H1 (cell line): Measurements from ENCODE around the gene PRR3. TPM values are rescaled to one million over a fixed set of nuclear protein-coding genes. Genes with fewer than 3 reads are reported as not detected.

Experiments
- CTCF ChIA-PET: fragments of 300-600 bp; sonication (Branson Sonifier 250); formaldehyde crosslinking; loops from one replicate; lab custom pipeline; 2021; ENCODE audit not compliant: partially characterized antibody; lab: Charles Lee
- POLR2A ChIA-PET: fragments of 300-600 bp; sonication (Branson Sonifier 250); formaldehyde crosslinking; loops from one replicate; lab custom pipeline; 2021; ENCODE audit warnings: inconsistent platforms; ENCODE audit not compliant: partially characterized antibody; lab: Charles Lee
- DNase-seq, 2 experiments: peaks; one replicate each; pipeline versions ENCODE4 v3.0.0 to v3.0.0-alpha.2; 2010 to 2022; ENCODE audit warnings: low spot score in 2 of 2, low read depth in 1 of 2, mixed read lengths in 1 of 2
- FAIRE-seq: peaks from 2 replicates; lab custom pipeline; 2011; peaks lifted over from hg19 to GRCh38; lab: Jason Lieb, UNC
- H2AFZ ChIP-seq: 2 replicates; pipeline ENCODE4 v1.8.1; 2012; ENCODE audit warnings: low read length, inconsistent platforms
- H2AK5ac ChIP-seq: 2 replicates; pipeline ENCODE4 v1.6.1; 2013; ENCODE audit warnings: low read depth, low read length
- H2BK120ac ChIP-seq: replicated peaks from 2 replicates; pipeline ENCODE3; 2013; ENCODE audit warnings: low read depth, low read length, inconsistent platforms
- H2BK12ac ChIP-seq: 2 replicates; pipeline ENCODE4 v1.6.1; 2013; ENCODE audit warnings: low read depth, low read length
- H2BK15ac ChIP-seq: 2 replicates; pipeline ENCODE4 v1.6.1; 2013; ENCODE audit warnings: low read length
- H2BK20ac ChIP-seq: 2 replicates; pipeline ENCODE4 v1.6.1; 2013; ENCODE audit warnings: low read length
- H2BK5ac ChIP-seq: 2 replicates; pipeline ENCODE4 v1.6.1; 2013; ENCODE audit warnings: low read depth, low read length
- H3K14ac ChIP-seq: 2 replicates; pipeline ENCODE4 v1.6.1; 2013; ENCODE audit warnings: inconsistent platforms; ENCODE audit not compliant: insufficient read length
- H3K18ac ChIP-seq: 2 replicates; pipeline ENCODE4 v1.6.1; 2013; ENCODE audit warnings: low read length; ENCODE audit errors: extremely low read depth
- H3K23ac ChIP-seq: 2 replicates; pipeline ENCODE4 v1.6.1; 2013; ENCODE audit warnings: inconsistent platforms; ENCODE audit not compliant: insufficient read length
- H3K23me2 ChIP-seq: 2 replicates; pipeline ENCODE4 v1.6.1; 2013; ENCODE audit warnings: low read depth, low read length
- H3K27ac ChIP-seq: 2 replicates; pipeline ENCODE4 v1.6.1; 2011; ENCODE audit warnings: low read depth, low read length, inconsistent platforms
- H3K27me3 ChIP-seq, 4 experiments: replicated peaks in 1 of 4; 1 replicate in 1 of 4; 2 replicates in 3 of 4; pipeline versions ENCODE4 v1.6.1 to v1.8.1; 2011 to 2013; ENCODE audit warnings: low read length in 3 of 4, mild to moderate bottlenecking in 3 of 4, inconsistent platforms in 2 of 4, mixed read lengths in 2 of 4, moderate library complexity in 1 of 4; ENCODE audit not compliant: control insufficient read depth in 3 of 4, insufficient read depth in 3 of 4; ENCODE audit errors: extremely low read depth in 1 of 4
- H3K36me3 ChIP-seq, 4 experiments: 2 replicates each; pipeline versions ENCODE4 v1.6.1 to v1.8.1; 2011 to 2013; ENCODE audit warnings: mild to moderate bottlenecking in 4 of 4, low read length in 3 of 4, moderate library complexity in 2 of 4, control low read depth in 1 of 4, inconsistent platforms in 1 of 4; ENCODE audit not compliant: insufficient read depth in 4 of 4, control insufficient read depth in 2 of 4
- H3K4ac ChIP-seq: replicated peaks from 2 replicates; pipeline ENCODE3; 2013; ENCODE audit warnings: low read length, low read depth, mixed read lengths, inconsistent platforms; ENCODE audit not compliant: insufficient read length
- H3K4me1 ChIP-seq, 4 experiments: replicated peaks in 1 of 4; 1 replicate in 1 of 4; 2 replicates in 3 of 4; pipeline versions ENCODE4 v1.6.1 to v1.8.1; 2011 to 2013; ENCODE audit warnings: low read length in 3 of 4, inconsistent platforms in 2 of 4, mixed read lengths in 1 of 4; ENCODE audit not compliant: insufficient read depth in 4 of 4, control insufficient read depth in 3 of 4
- H3K4me2 ChIP-seq, 2 experiments: 2 replicates each; pipeline versions ENCODE4 v1.6.1 to v1.8.1; 2011 to 2013; ENCODE audit warnings: low read depth in 2 of 2, low read length in 2 of 2, control low read depth in 1 of 2, inconsistent platforms in 1 of 2, mild to moderate bottlenecking in 1 of 2; ENCODE audit not compliant: insufficient read depth in 1 of 2
- H3K4me3 ChIP-seq, 4 experiments: fragments of 200-600, 300-600 bp in 1 of 4; sonication (generic), shearing (Covaris generic), sonication (Bioruptor Twin) in 1 of 4; 2 replicates each; pipeline versions ENCODE4 v1.5.1 to v1.8.1; 2011 to 2016; ENCODE audit warnings: low read length in 4 of 4, low read depth in 3 of 4, control low read depth in 2 of 4, inconsistent platforms in 2 of 4, mild to moderate bottlenecking in 2 of 4, mixed read lengths in 1 of 4, moderate library complexity in 1 of 4; ENCODE audit not compliant: insufficient read depth in 2 of 4; ENCODE audit errors: extremely low read depth in 1 of 4
- H3K56ac ChIP-seq: replicated peaks from 2 replicates; pipeline ENCODE3; 2013; ENCODE audit warnings: low read depth, mild to moderate bottlenecking, mixed read lengths, low read length, inconsistent platforms; ENCODE audit not compliant: insufficient read length
- H3K79me1 ChIP-seq: 2 replicates; pipeline ENCODE4 v1.6.1; 2013; ENCODE audit warnings: low read depth, low read length, control low read depth
- H3K79me2 ChIP-seq, 2 experiments: 2 replicates each; pipeline versions ENCODE4 v1.6.1 to v1.8.1; 2012 to 2013; ENCODE audit warnings: low read length in 2 of 2, mild to moderate bottlenecking in 2 of 2, inconsistent platforms in 1 of 2; ENCODE audit not compliant: insufficient read depth in 2 of 2, control insufficient read depth in 1 of 2
- H3K9ac ChIP-seq, 4 experiments: replicated peaks in 1 of 4; 1 replicate in 1 of 4; 2 replicates in 3 of 4; pipeline versions ENCODE4 v1.6.1 to v1.8.1; 2011 to 2013; ENCODE audit warnings: low read depth in 3 of 4, low read length in 3 of 4, control low read depth in 2 of 4, mild to moderate bottlenecking in 2 of 4, moderate library complexity in 2 of 4, inconsistent platforms in 1 of 4; ENCODE audit errors: extremely low read depth in 1 of 4
- H3K9me3 ChIP-seq, 2 experiments: 2 replicates each; pipeline versions ENCODE4 v1.6.1 to v1.8.1; 2012 to 2013; ENCODE audit warnings: mild to moderate bottlenecking in 2 of 2, moderate library complexity in 2 of 2, control low read depth in 1 of 2, inconsistent platforms in 1 of 2, low read depth in 1 of 2, low read length in 1 of 2, mixed read lengths in 1 of 2; ENCODE audit not compliant: insufficient read depth in 2 of 2
- H4K20me1 ChIP-seq, 2 experiments: replicated peaks in 1 of 2; 2 replicates each; pipeline versions ENCODE3 to v1.8.1; 2011 to 2013; ENCODE audit warnings: inconsistent platforms in 2 of 2, low read length in 2 of 2, mild to moderate bottlenecking in 1 of 2; ENCODE audit not compliant: insufficient read depth in 2 of 2, control insufficient read depth in 1 of 2
- H4K5ac ChIP-seq: 2 replicates; pipeline ENCODE4 v1.6.1; 2013; ENCODE audit warnings: low read length, low read depth, mixed read lengths, inconsistent platforms; ENCODE audit not compliant: insufficient read length
- H4K8ac ChIP-seq: 2 replicates; pipeline ENCODE4 v1.8.0; 2013; ENCODE audit warnings: mild to moderate bottlenecking, moderate library complexity, low read length, inconsistent platforms; ENCODE audit not compliant: insufficient read depth; ENCODE audit errors: extremely low read depth
- H4K91ac ChIP-seq: replicated peaks from 2 replicates; pipeline ENCODE3; 2013; ENCODE audit warnings: low read length, mixed read lengths, inconsistent platforms; ENCODE audit not compliant: insufficient read length
- BACH1 ChIP-seq: IDR thresholded peaks from 2 replicates; pipeline ENCODE4 v1.6.1; 2012; ENCODE audit warnings: low read length, improper control_type of control experiment
- CHD2 ChIP-seq: IDR thresholded peaks from 2 replicates; pipeline ENCODE4 v1.6.1; 2012; ENCODE audit warnings: low read length, improper control_type of control experiment
- EP300 ChIP-seq, 2 experiments: IDR thresholded peaks; 1 replicate in 1 of 2; 2 replicates in 1 of 2; pipeline ENCODE4 v1.6.1; 2011 to 2012; ENCODE audit warnings: low read depth in 2 of 2, low read length in 2 of 2, mild to moderate bottlenecking in 2 of 2, borderline replicate concordance in 1 of 2, inconsistent platforms in 1 of 2, moderate library complexity in 1 of 2
- MAFK ChIP-seq: IDR thresholded peaks from 2 replicates; pipeline ENCODE4 v1.6.1; 2012; ENCODE audit warnings: low read depth, mild to moderate bottlenecking, improper control_type of control experiment, low read length
- SRF ChIP-seq: IDR thresholded peaks from 2 replicates; pipeline ENCODE4 v1.6.1; 2011; ENCODE audit warnings: mild to moderate bottlenecking, low read depth, low read length, moderate library complexity
- WGBS, 2 experiments: shearing (Covaris generic) in 1 of 2; methylation state at CpG; one replicate each; pipeline versions ENCODE4 v1.1.6 to v1.1.7; 2013 to 2015; ENCODE audit warnings: low lambda C conversion rate in 2 of 2, mixed read lengths in 2 of 2, inconsistent platforms in 1 of 2, low coverage in 1 of 2, missing lambda C conversion rate in 1 of 2; ENCODE audit not compliant: insufficient replicate concordance in 2 of 2, insufficient coverage in 1 of 2, insufficient read length in 1 of 2; ENCODE audit errors: extremely low coverage in 1 of 2, missing lambda C conversion rate in 1 of 2; 5-methylcytosine and 5-hydroxymethylcytosine counted together
- polyA plus RNA-seq, 7 experiments: library from polyadenylated mRNA; depleted of rRNA in 3 of 7; stranded (reverse) in 5 of 7; unstranded in 2 of 7; fragments of >200 nt in 5 of 7; fragments of 200-250 nt in 2 of 7; gene quantifications; 1 replicate in 5 of 7; 2 replicates in 1 of 7; 4 replicates in 1 of 7; pipeline versions ENCODE4 v1.2.1 to v1.2.3, GENCODE V29; 2011 to 2013; ENCODE audit warnings: missing spikeins in 2 of 7, mixed read lengths in 2 of 7
- total RNA-seq: library from RNA; stranded (reverse); fragmentation: NEBNext Ultra II Directional; extraction: Animal tissue kit (Norgen Biotek cat#: 25700); gene quantifications from 2 replicates; pipeline ENCODE4 v1.2.1, GENCODE V29; 2021

The PRR3 gene
- total and polyA plus RNA-seq, 2 of the 8 experiments (the other 6 are each of a cell fraction or from before 2014, with no cell fraction given): 10.5 to 24.2 TPM

DNA sequence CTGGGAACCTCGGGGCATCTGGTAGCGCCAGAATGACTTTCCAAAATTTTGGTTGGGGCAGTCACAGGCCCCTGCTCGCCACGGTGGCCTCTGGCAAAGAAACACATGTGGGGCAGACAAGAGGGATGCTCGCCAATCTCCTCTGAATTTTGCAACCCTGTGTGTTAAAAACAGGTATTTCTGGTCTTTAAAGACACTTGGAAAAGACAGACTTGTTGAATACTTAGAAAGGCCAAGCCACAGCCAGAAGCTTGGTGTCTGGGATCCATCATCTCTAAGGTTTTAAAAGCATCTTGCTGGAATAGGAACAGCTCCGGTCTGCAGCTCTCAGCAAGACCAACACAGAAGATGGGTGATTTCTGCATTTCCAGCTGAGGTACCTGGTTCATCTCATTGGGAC, 36.6 kb upstream of the PRR3 start:
- Histone ChIP-seq H2AFZ (no peak overlapping the region), H3K79me1 (no peaks in the 10 kb centered on the region), H2AK5ac (no peak overlapping the region), H2BK20ac (no peak overlapping the region), H3K27me3 (no peaks in the 10 kb centered on the region), H3K14ac (no peak overlapping the region), H2BK12ac (no peak overlapping the region), H3K18ac (no peak overlapping the region), H3K4me2 (no peak overlapping the region), H4K91ac (no peak overlapping the region), H3K4me3 (no peak overlapping the region), H3K9ac (no peak overlapping the region), H2BK15ac (no peak overlapping the region), H4K20me1 (no peaks in the 10 kb centered on the region), H3K56ac (no peak overlapping the region), H3K79me2 (no peaks in the 10 kb centered on the region), H2BK5ac (no peak overlapping the region), H3K23me2 (no peaks in the 10 kb centered on the region), H2BK120ac (no peak overlapping the region), H3K27ac (no peak overlapping the region), H3K36me3 (no peaks in the 10 kb centered on the region), H3K23ac (no peak overlapping the region), H3K4ac (no peak overlapping the region), H3K9me3 (no peaks in the 10 kb centered on the region; a peak in 1 of 4 replicates), H4K8ac (no peak overlapping the region), H3K4me1 (no peaks in the 10 kb centered on the region), H4K5ac (no peak overlapping the region)
- DNase-seq (no peak), FAIRE-seq (no peak)
- no peak for TF ChIP-seq BACH1
- no peak for TF ChIP-seq SRF
- TF ChIP-seq MAFK: no peak
- no peak for TF ChIP-seq CHD2
- TF ChIP-seq EP300 (IDR thresholded peaks at IDR 0.05; ENCODE audit: borderline replicate concordance in 1 of 2, low read depth in 2 of 2, low read length in 2 of 2): no peak
- ChIA-PET CTCF (interaction anchor here (2.1 to 2.6 kb wide), 2 partner anchors 12 to 26 kb away, joined by 6 to 12 read pairs; no protein-coding TSS in a partner anchor), POLR2A (no interaction called here)
- WGBS, 2 experiments: 88% methylated on average over 5 of the region's 6 CpGs; no CpG with 5 or more reads in 1 of the 2 experiments
